Measurements from ENCODE around the gene OGDHL. TPM values are rescaled to one million over a fixed set of nuclear protein-coding genes. Genes with fewer than 3 reads are reported as not detected.

Gene OGDHL
- total RNA-seq, 1 experiment from 2014 or later: 22.6 TPM

GRCh38 chr10:49791100-49791499, 29.0 kb upstream of the OGDHL start:
- Histone ChIP-seq H3K79me2 (ENCODE audit: insufficient read depth, low read length) (no peaks in the 10 kb centered on the region), H3K56ac (ENCODE audit: insufficient read length, low read depth, low read length) (no peak overlapping the region), H2AK5ac (ENCODE audit: insufficient read length, low read length) (no peak overlapping the region), H3K18ac (ENCODE audit: insufficient read length, low read depth, low read length) (no peak overlapping the region), H4K20me1 (ENCODE audit: control insufficient read depth, insufficient read depth, insufficient read length) (no peaks in the 10 kb centered on the region), H2BK12ac (ENCODE audit: insufficient read length, low read depth, low read length) (no peak overlapping the region), H3K79me1 (ENCODE audit: insufficient read depth, low read depth, low read length, poor library complexity, severe bottlenecking) (no peaks in the 10 kb centered on the region), H2BK15ac (ENCODE audit: low read depth, low read length) (no peak overlapping the region), H4K5ac (ENCODE audit: insufficient read length, low read depth, low read length) (no peak overlapping the region), H3K14ac (ENCODE audit: insufficient read depth, low read length) (no peak overlapping the region), H3T11ph (ENCODE audit: low read length) (no peak overlapping the region), H4K91ac (ENCODE audit: insufficient read length, low read depth, low read length) (no peak overlapping the region), H2BK5ac (ENCODE audit: insufficient read length, low read length) (no peak overlapping the region), H3K9ac (ENCODE audit: extremely low read depth, insufficient read length, low read length) (no peak overlapping the region), H2BK120ac (ENCODE audit: low read depth, low read length, poor library complexity, severe bottlenecking) (no peak overlapping the region), H2BK20ac (ENCODE audit: low read depth, low read length, poor library complexity, severe bottlenecking) (no peak overlapping the region), H4K8ac (replicated peaks; ENCODE audit: insufficient read length, low read depth, low read length) (no peak overlapping the region), H3K4ac (ENCODE audit: low read depth, low read length) (no peak overlapping the region), H3K27ac (ENCODE audit: insufficient read length, low read depth, low read length) (no peak overlapping the region), H3K23me2 (ENCODE audit: insufficient read length, low read depth, low read length, poor library complexity, severe bottlenecking) (no peaks in the 10 kb centered on the region), H3K4me2 (ENCODE audit: insufficient read depth, insufficient read length, low read length) (no peak overlapping the region), H3K9me3 (ENCODE audit: control insufficient read depth, low read depth, low read length) (no peaks in the 10 kb centered on the region), H3K23ac (ENCODE audit: insufficient read length, low read depth, low read length) (no peak overlapping the region), H3K4me1 (ENCODE audit: insufficient read depth, low read length) (no peaks in the 10 kb centered on the region), H3K27me3 (ENCODE audit: insufficient read depth, low read length) (no peaks in the 10 kb centered on the region), H2AFZ (ENCODE audit: low read length) (no peak overlapping the region)
- H3K4me3 Mint-ChIP-seq: no peak overlapping the region
- H3K36me3 Mint-ChIP-seq (ENCODE audit: insufficient read depth in 1 of 3, low read depth in 3 of 3): no peaks in the 10 kb centered on the region
- no peak for TF ChIP-seq CTCF (conservative IDR thresholded peaks at IDR 0.05)
- no peak for DNase-seq
- no peaks in the 10 kb centered on the region for H3K9me3 Mint-ChIP-seq
- no CpG with 5 or more reads among the region's 5 CpGs for WGBS (ENCODE audit: extremely low coverage, insufficient read length, low lambda C conversion rate)
- no peaks in the 10 kb centered on the region for H3K27me3 Mint-ChIP-seq (ENCODE audit: low read depth)
- H3K27ac Mint-ChIP-seq: peak overlapping the region in 1 of 3 experiments; percentile 61; a peak in 1 of 7 replicates
- H3K4me1 Mint-ChIP-seq: 0 out of 4 replicates have a peak, but pooled peaks cover 0 to 2% of the 10 kb centered on the region in 2 experiments

All from H9 (cell line).